K562 (cell line): ENCODE results near the gene GIPC3. TPM values are rescaled to one million over a fixed set of nuclear protein-coding genes. Genes with fewer than 3 reads are reported as not detected.

ENCODE experiments used
- CTBP1 ChIP-seq: fragments of 450-650 bp; IDR thresholded peaks from 2 replicates; pipeline ENCODE4 v1.6.1; 2016; ENCODE audit warnings: borderline replicate concordance
- DMBX1 ChIP-seq: fragments of 250-450 bp; sonication (Bioruptor Pico); IDR thresholded peaks from 2 replicates; pipeline ENCODE4 v1.8.0; 2022; ENCODE audit warnings: inconsistent platforms, mild to moderate bottlenecking, moderate library complexity, borderline replicate concordance
- DPF2 ChIP-seq: fragments of 450-650 bp; IDR thresholded peaks from 2 replicates; pipeline ENCODE4 v1.6.1; 2016
- ESRRA ChIP-seq: fragments of 450-650 bp; IDR thresholded peaks from 2 replicates; pipeline ENCODE4 v1.6.1; 2014; ENCODE audit warnings: low read depth, mild to moderate bottlenecking, moderate library complexity, borderline replicate concordance
- FUS ChIP-seq: fragments of 200-400 bp; formaldehyde crosslinking; optimal IDR thresholded peaks from 2 replicates; pipeline ENCODE3; 2017; ENCODE audit warnings: low read depth, low read length
- GATAD2B ChIP-seq: fragments of 450-650 bp; IDR thresholded peaks from 2 replicates; pipeline ENCODE4 v1.6.1; 2017; ENCODE audit warnings: mild to moderate bottlenecking, borderline replicate concordance
- KLF13 ChIP-seq: fragments of 450-650 bp; IDR thresholded peaks from 2 replicates; pipeline ENCODE4 v1.6.1; 2016; ENCODE audit warnings: missing genetic modification characterization, low read depth, mild to moderate bottlenecking, missing compliant biosample characterization, moderate library complexity, borderline replicate concordance
- MBD2 ChIP-seq: sonication (generic); IDR thresholded peaks from 2 replicates; pipeline ENCODE4 v1.6.1; 2016; ENCODE audit warnings: low read depth, borderline replicate concordance
- RB1 ChIP-seq: fragments of 450-650 bp; IDR thresholded peaks from 2 replicates; pipeline ENCODE4 v1.6.1; 2017; ENCODE audit warnings: low read depth, mild to moderate bottlenecking
- RBM14 ChIP-seq: fragments of 200-400 bp; formaldehyde crosslinking; IDR thresholded peaks from 2 replicates; pipeline ENCODE4 v1.6.1; 2018; ENCODE audit warnings: low read depth, mild to moderate bottlenecking, low read length, moderate library complexity, borderline replicate concordance; ENCODE audit not compliant: insufficient read depth
- RCOR1 ChIP-seq, 2 experiments: IDR thresholded peaks; 2 replicates each; pipeline ENCODE4 v1.6.1; 2012; ENCODE audit warnings: low read depth in 2 of 2, low read length in 2 of 2, borderline replicate concordance in 1 of 2, improper control_type of control experiment in 1 of 2
- ZNF134 ChIP-seq: fragments of 250-450 bp; sonication (Bioruptor Pico); conservative IDR thresholded peaks from 2 replicates; pipeline ENCODE4 v1.4.0; 2020
- polyA plus RNA-seq, 8 experiments: library from polyadenylated mRNA; depleted of rRNA in 4 of 8; stranded (reverse) in 5 of 8; unstranded in 3 of 8; fragments of >200 nt; fragmentation: Nextera tagmentation in 2 of 8; fragmentation: Illumina TruSeq in 1 of 8; extraction: Ambion mirVana in 2 of 8; extraction: Trizol in 1 of 8; gene quantifications; 2 replicates each; pipeline versions ENCODE4 v1.2.1 to v1.2.3, GENCODE V29; 2011 to 2014; ENCODE audit warnings: inconsistent platforms in 1 of 8, missing spikeins in 1 of 8
- total RNA-seq, 7 experiments: library from RNA; depleted of rRNA in 6 of 7; stranded (reverse); fragments of >200 nt in 6 of 7; fragmentation: Illumina TruSeq in 2 of 7; extraction: Trizol in 2 of 7; gene quantifications; 2 replicates each; pipeline versions ENCODE4 v1.2.1 to v1.2.3, GENCODE V29; 2011 to 2021; ENCODE audit warnings: low replicate concordance in 1 of 7
- TF ChIP-seq, protein P1 (sequence below): sonication (generic); formaldehyde crosslinking; IDR thresholded peaks from 2 replicates; pipeline ENCODE4 v1.8.0; 2022; ENCODE audit warnings: mild to moderate bottlenecking, missing genetic modification reagents, borderline replicate concordance
- TF ChIP-seq, protein P2 (sequence below): fragments of 450-650 bp; formaldehyde crosslinking; IDR thresholded peaks from 2 replicates; pipeline ENCODE4 v1.4.0; 2022; ENCODE audit warnings: missing genetic modification characterization
- TF ChIP-seq, protein P3 (sequence below): fragments of 200-400 bp; formaldehyde crosslinking; IDR thresholded peaks from 2 replicates; pipeline ENCODE4 v1.6.1; 2017; ENCODE audit warnings: mild to moderate bottlenecking, low read depth, low read length, moderate library complexity
- TF ChIP-seq, protein P4 (sequence below): sonication (generic); formaldehyde crosslinking; IDR thresholded peaks from 2 replicates; pipeline ENCODE4 v1.8.0; 2022; ENCODE audit warnings: mild to moderate bottlenecking, missing genetic modification reagents
- TF ChIP-seq, protein P5 (sequence below): fragments of 250-450 bp; sonication (Bioruptor Pico); IDR thresholded peaks from 2 replicates; pipeline ENCODE4 v1.8.0; 2022; ENCODE audit warnings: inconsistent platforms

Gene GIPC3
- total and polyA plus RNA-seq, 9 of the 15 experiments (the other 6 are each of a cell fraction or from before 2014, with no cell fraction given) = 0.03 to 3.6 (median 1.5) TPM; not detected in 1

DNA sequence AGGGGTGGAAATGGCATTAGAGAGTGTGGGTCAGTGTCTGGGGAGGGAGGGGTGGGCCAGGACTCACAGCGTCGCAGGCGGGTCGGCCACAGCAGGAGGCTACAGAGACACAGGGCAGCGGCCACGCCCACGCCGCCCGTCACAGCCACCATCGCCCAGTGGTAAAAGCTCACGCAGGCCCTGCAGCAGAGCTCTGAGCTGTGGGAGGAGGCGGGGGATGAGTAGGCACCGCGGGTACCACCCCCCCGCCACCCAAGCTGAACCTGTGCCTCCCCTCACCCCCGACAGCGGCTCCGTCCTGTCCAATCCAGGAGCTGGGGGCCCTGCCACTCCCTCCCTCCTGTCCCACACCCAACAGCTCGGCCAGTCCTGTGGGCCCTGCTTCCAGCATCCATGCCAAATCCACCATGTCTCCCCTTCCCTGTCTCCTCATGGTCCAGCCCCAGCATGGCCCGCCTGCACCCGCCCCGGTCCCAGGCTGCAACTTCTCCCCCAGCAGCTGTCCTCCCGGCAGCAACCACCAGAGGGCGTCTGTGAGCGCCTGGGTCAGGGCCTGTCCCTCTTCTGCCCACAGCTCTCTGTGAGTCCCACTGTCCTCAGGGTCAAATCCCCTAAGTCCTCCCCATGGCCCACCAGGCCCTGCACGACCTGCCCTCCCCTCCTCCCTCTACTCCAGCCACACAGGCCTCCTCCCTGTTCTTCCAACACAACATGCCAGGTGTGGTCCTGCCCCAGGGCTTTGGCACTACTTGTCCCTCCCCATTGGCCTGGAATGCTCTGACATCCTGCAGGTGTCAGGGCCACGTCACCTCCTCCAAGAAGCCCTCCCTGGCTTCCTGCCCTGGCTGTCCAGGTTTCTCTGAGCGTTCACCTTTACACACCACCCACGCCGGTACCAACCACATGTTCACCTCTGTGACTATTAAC is 40.3 kb upstream of the GIPC3 start (continued):
- TF ChIP-seq, protein P1, sequence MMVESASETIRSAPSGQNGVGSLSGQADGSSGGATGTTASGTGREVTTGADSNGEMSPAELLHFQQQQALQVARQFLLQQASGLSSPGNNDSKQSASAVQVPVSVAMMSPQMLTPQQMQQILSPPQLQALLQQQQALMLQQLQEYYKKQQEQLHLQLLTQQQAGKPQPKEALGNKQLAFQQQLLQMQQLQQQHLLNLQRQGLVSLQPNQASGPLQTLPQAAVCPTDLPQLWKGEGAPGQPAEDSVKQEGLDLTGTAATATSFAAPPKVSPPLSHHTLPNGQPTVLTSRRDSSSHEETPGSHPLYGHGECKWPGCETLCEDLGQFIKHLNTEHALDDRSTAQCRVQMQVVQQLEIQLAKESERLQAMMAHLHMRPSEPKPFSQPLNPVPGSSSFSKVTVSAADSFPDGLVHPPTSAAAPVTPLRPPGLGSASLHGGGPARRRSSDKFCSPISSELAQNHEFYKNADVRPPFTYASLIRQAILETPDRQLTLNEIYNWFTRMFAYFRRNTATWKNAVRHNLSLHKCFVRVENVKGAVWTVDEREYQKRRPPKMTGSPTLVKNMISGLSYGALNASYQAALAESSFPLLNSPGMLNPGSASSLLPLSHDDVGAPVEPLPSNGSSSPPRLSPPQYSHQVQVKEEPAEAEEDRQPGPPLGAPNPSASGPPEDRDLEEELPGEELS (CRISPR knock-in tag) = 0 out of 2 replicates have a peak, but pooled peaks have one; percentile 51
- TF ChIP-seq FUS = no peak
- peak in 1 of 2 experiments; percentile 46; a peak in 1 of 4 replicates for TF ChIP-seq RCOR1 (IDR thresholded peaks at IDR 0.05; ENCODE audit: borderline replicate concordance in 1 of 2, low read depth in 2 of 2, low read length in 2 of 2)
- TF ChIP-seq ESRRA = peak; percentile 56; the same call in 1 of the 2 replicates
- TF ChIP-seq MBD2 = no peak
- TF ChIP-seq, protein P2, sequence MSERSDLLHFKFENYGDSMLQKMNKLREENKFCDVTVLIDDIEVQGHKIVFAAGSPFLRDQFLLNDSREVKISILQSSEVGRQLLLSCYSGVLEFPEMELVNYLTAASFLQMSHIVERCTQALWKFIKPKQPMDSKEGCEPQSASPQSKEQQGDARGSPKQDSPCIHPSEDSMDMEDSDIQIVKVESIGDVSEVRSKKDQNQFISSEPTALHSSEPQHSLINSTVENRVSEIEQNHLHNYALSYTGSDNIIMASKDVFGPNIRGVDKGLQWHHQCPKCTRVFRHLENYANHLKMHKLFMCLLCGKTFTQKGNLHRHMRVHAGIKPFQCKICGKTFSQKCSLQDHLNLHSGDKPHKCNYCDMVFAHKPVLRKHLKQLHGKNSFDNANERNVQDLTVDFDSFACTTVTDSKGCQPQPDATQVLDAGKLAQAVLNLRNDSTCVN (CRISPR knock-in tag) = no peak
- TF ChIP-seq, protein P3, sequence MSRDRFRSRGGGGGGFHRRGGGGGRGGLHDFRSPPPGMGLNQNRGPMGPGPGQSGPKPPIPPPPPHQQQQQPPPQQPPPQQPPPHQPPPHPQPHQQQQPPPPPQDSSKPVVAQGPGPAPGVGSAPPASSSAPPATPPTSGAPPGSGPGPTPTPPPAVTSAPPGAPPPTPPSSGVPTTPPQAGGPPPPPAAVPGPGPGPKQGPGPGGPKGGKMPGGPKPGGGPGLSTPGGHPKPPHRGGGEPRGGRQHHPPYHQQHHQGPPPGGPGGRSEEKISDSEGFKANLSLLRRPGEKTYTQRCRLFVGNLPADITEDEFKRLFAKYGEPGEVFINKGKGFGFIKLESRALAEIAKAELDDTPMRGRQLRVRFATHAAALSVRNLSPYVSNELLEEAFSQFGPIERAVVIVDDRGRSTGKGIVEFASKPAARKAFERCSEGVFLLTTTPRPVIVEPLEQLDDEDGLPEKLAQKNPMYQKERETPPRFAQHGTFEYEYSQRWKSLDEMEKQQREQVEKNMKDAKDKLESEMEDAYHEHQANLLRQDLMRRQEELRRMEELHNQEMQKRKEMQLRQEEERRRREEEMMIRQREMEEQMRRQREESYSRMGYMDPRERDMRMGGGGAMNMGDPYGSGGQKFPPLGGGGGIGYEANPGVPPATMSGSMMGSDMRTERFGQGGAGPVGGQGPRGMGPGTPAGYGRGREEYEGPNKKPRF = no peak
- TF ChIP-seq RBM14 = no peak
- no peak for TF ChIP-seq DMBX1 (CRISPR knock-in tag)
- no peak for TF ChIP-seq KLF13 (tag)
- TF ChIP-seq RB1 = peak; percentile 62
- no peak for TF ChIP-seq ZNF134 (CRISPR knock-in tag)
- no peak for TF ChIP-seq GATAD2B
- TF ChIP-seq, protein P4, sequence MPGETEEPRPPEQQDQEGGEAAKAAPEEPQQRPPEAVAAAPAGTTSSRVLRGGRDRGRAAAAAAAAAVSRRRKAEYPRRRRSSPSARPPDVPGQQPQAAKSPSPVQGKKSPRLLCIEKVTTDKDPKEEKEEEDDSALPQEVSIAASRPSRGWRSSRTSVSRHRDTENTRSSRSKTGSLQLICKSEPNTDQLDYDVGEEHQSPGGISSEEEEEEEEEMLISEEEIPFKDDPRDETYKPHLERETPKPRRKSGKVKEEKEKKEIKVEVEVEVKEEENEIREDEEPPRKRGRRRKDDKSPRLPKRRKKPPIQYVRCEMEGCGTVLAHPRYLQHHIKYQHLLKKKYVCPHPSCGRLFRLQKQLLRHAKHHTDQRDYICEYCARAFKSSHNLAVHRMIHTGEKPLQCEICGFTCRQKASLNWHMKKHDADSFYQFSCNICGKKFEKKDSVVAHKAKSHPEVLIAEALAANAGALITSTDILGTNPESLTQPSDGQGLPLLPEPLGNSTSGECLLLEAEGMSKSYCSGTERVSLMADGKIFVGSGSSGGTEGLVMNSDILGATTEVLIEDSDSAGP (CRISPR knock-in tag) = no peak
- peak; percentile 60; the same call in 1 of the 2 replicates for TF ChIP-seq CTBP1
- TF ChIP-seq, protein P5, sequence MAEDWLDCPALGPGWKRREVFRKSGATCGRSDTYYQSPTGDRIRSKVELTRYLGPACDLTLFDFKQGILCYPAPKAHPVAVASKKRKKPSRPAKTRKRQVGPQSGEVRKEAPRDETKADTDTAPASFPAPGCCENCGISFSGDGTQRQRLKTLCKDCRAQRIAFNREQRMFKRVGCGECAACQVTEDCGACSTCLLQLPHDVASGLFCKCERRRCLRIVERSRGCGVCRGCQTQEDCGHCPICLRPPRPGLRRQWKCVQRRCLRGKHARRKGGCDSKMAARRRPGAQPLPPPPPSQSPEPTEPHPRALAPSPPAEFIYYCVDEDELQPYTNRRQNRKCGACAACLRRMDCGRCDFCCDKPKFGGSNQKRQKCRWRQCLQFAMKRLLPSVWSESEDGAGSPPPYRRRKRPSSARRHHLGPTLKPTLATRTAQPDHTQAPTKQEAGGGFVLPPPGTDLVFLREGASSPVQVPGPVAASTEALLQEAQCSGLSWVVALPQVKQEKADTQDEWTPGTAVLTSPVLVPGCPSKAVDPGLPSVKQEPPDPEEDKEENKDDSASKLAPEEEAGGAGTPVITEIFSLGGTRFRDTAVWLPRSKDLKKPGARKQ (CRISPR knock-in tag) = no peak
- no peak for TF ChIP-seq DPF2
